ENCODE results near the gene DNMT1.
"Not testable (repeated sequence)": the region's sequence is repeated elsewhere in the genome, so short reads cannot be mapped to it uniquely, and the experiment has no call there.

The DNMT1 gene

GRCh38 chr19:10180459-10180858, 14.3 kb downstream of the DNMT1 start:
- DNase-seq: no peak

- DNase-seq: not testable (repeated sequence)
Measured at GRCh38 chr19:10180024-10180423, 14.7 kb downstream of the DNMT1 start.

GRCh38 chr19:10173527-10173926, 21.2 kb downstream of the DNMT1 start:
- DNase-seq: no peak

- no peak for DNase-seq
Measured at GRCh38 chr19:10168386-10168948, 26.3 kb downstream of the DNMT1 start.

- no peak for DNase-seq
Measured at GRCh38 chr19:10167459-10167858, 27.3 kb downstream of the DNMT1 start.

- DNase-seq: not testable (repeated sequence)
Measured at GRCh38 chr19:10166501-10166900, 28.3 kb downstream of the DNMT1 start.

GRCh38 chr19:10166046-10166445, 28.7 kb downstream of the DNMT1 start:
- DNase-seq: no peak

- DNase-seq: no peak
Measured at GRCh38 chr19:10163536-10163935, 31.2 kb downstream of the DNMT1 start.

- no peak for DNase-seq
Measured at GRCh38 chr19:10159610-10160009, 35.1 kb downstream of the DNMT1 start.

- no peak for DNase-seq
Measured at GRCh38 chr19:10158485-10158884, 36.3 kb downstream of the DNMT1 start.

- DNase-seq: no peak
Measured at GRCh38 chr19:10158071-10158470, 36.7 kb downstream of the DNMT1 start.

- no peak for DNase-seq
Measured at GRCh38 chr19:10155839-10156238, 38.9 kb downstream of the DNMT1 start.

- no peak for DNase-seq
Measured at GRCh38 chr19:10152100-10152499, 42.7 kb downstream of the DNMT1 start.

GRCh38 chr19:10151521-10151920, 43.2 kb downstream of the DNMT1 start:
- no peak for DNase-seq

GRCh38 chr19:10149427-10149826, 45.3 kb downstream of the DNMT1 start:
- no peak for DNase-seq

GRCh38 chr19:10146142-10146541, 48.6 kb downstream of the DNMT1 start:
- no peak for DNase-seq

- no peak for DNase-seq
Measured at GRCh38 chr19:10145031-10145430, 49.7 kb downstream of the DNMT1 start.

- no peak for DNase-seq
Measured at GRCh38 chr19:10144361-10144760, 50.4 kb downstream of the DNMT1 start.

GRCh38 chr19:10143681-10144080, 51.1 kb downstream of the DNMT1 start:
- no peak for DNase-seq

- no peak for DNase-seq
Measured at GRCh38 chr19:10142701-10143375, 51.9 kb downstream of the DNMT1 start.

- no peak for DNase-seq
Measured at GRCh38 chr19:10141973-10142372, 52.8 kb downstream of the DNMT1 start.

GRCh38 chr19:10141479-10141878, 53.3 kb downstream of the DNMT1 start:
- DNase-seq: no peak

GRCh38 chr19:10139952-10140351, 54.8 kb downstream of the DNMT1 start:
- DNase-seq: no peak

- DNase-seq: no peak
Measured at GRCh38 chr19:10138879-10139795, 55.6 kb downstream of the DNMT1 start.
